D721Med (cell line): ENCODE results near the gene ERICH6.

ENCODE experiments used
- DNase-seq: peaks from one replicate; pipeline ENCODE4 v3.0.0; 2011; ENCODE audit warnings: low spot score; ENCODE audit not compliant: insufficient read length
- FAIRE-seq: peaks from 2 replicates; lab custom pipeline; 2011; peaks lifted over from hg19 to GRCh38; lab: Jason Lieb, UNC
- CTCF ChIP-seq: IDR thresholded peaks from 2 replicates; pipeline ENCODE4 v1.5.1; 2012; ENCODE audit warnings: mild to moderate bottlenecking, control low read depth; ENCODE audit not compliant: insufficient read depth; ENCODE audit errors: missing control alignments

The ERICH6 gene

GRCh38 chr3:150745832-150746231, 42.1 kb upstream of the ERICH6 start:
- DNase-seq (no peak), FAIRE-seq (no peak)
- TF ChIP-seq CTCF, result no peak

GRCh38 chr3:150744919-150745211, 41.1 kb upstream of the ERICH6 start:
- no peak for DNase-seq

GRCh38 chr3:150744041-150744918, 40.6 kb upstream of the ERICH6 start:
- DNase-seq, result peak; percentile 24
- TF ChIP-seq CTCF, result no peak
- FAIRE-seq, result no peak

More at GRCh38 chr3:150744919-150745211, 41.1 kb upstream of the ERICH6 start:
- TF ChIP-seq CTCF, result no peak
- FAIRE-seq, result no peak

- FAIRE-seq (no peak), DNase-seq (no peak)
Measured at GRCh38 chr3:150743508-150743907, 39.8 kb upstream of the ERICH6 start.

GRCh38 chr3:150742679-150743078, 39.0 kb upstream of the ERICH6 start:
- FAIRE-seq (no peak), DNase-seq (no peak)
- no peak for TF ChIP-seq CTCF

More at GRCh38 chr3:150743508-150743907, 39.8 kb upstream of the ERICH6 start:
- TF ChIP-seq CTCF, result no peak

- DNase-seq (no peak), FAIRE-seq (no peak)
- TF ChIP-seq CTCF, result no peak
Measured at GRCh38 chr3:150742141-150742523, 38.4 kb upstream of the ERICH6 start.

GRCh38 chr3:150741497-150742140, 37.9 kb upstream of the ERICH6 start:
- FAIRE-seq (no peak), DNase-seq (no peak)
- no peak for TF ChIP-seq CTCF
